Endothelial cell of umbilical vein (primary cell): Measurements from ENCODE around the gene TMEM50B. TPM values are rescaled to one million over a fixed set of nuclear protein-coding genes. Genes with fewer than 3 reads are reported as not detected.

Experiments
- BruUV-seq: library from RNA; stranded (reverse); fragments of 400-500 nt; replicated peaks from 2 replicates; lab custom pipeline; 2021; lab: Mats Ljungman, UMichigan
- CTCF ChIA-PET: fragments of 300-600, 350-600 bp; sonication (Branson Sonifier 250); formaldehyde crosslinking; loops from one replicate; lab custom pipeline; 2021; ENCODE audit warnings: antibody characterized with exemption, inconsistent platforms; lab: Charles Lee
- POLR2A ChIA-PET: fragments of 300-600, 350-600 bp; sonication (Branson Sonifier 250); formaldehyde crosslinking; loops from one replicate; lab custom pipeline; 2021; ENCODE audit warnings: antibody characterized with exemption, inconsistent platforms; lab: Charles Lee
- DNase-seq: peaks from one replicate; pipeline ENCODE4 v3.0.0-alpha.2; 2011; ENCODE audit warnings: low read depth, low spot score
- FAIRE-seq: peaks from 2 replicates; lab custom pipeline; 2011; peaks lifted over from hg19 to GRCh38; lab: Jason Lieb, UNC
- H2AFZ ChIP-seq: 2 replicates; pipeline ENCODE4 v1.6.0; 2012; ENCODE audit warnings: low read depth, low read length, control low read depth, inconsistent platforms
- H3K27ac ChIP-seq: 2 replicates; pipeline ENCODE4 v1.5.1; 2011; ENCODE audit warnings: low read depth, mild to moderate bottlenecking, control low read depth, low read length, moderate library complexity; ENCODE audit not compliant: insufficient read depth
- H3K27me3 ChIP-seq, 2 experiments: 2 replicates each; pipeline versions ENCODE4 v1.6.0 to v1.6.1; 2011; ENCODE audit warnings: low read length in 2 of 2, mixed read lengths in 1 of 2; ENCODE audit not compliant: control insufficient read depth in 2 of 2, insufficient read depth in 2 of 2
- H3K36me3 ChIP-seq, 2 experiments: 2 replicates in 1 of 2; 3 replicates in 1 of 2; pipeline ENCODE4 v1.5.1; 2011; ENCODE audit warnings: low read length in 2 of 2, mild to moderate bottlenecking in 1 of 2, moderate library complexity in 1 of 2; ENCODE audit not compliant: control insufficient read depth in 2 of 2, insufficient read depth in 2 of 2; ENCODE audit errors: extremely low read depth in 1 of 2
- H3K4me1 ChIP-seq: 3 replicates; pipeline ENCODE4 v1.5.1; 2011; ENCODE audit warnings: mild to moderate bottlenecking, low read length; ENCODE audit not compliant: control insufficient read depth, insufficient read depth; ENCODE audit errors: extremely low read depth
- H3K4me2 ChIP-seq: 2 replicates; pipeline ENCODE4 v1.6.1; 2011; ENCODE audit warnings: low read length, control low read depth, mixed read lengths; ENCODE audit not compliant: insufficient read depth
- H3K4me3 ChIP-seq, 3 experiments: fragments of 200-600 bp in 1 of 3; sonication (generic), shearing (Covaris generic) in 1 of 3; replicated peaks in 1 of 3; 2 replicates each; pipeline ENCODE4 v1.5.1; 2011 to 2016; ENCODE audit warnings: control low read depth in 3 of 3, low read length in 3 of 3, mild to moderate bottlenecking in 2 of 3, inconsistent platforms in 1 of 3, low read depth in 1 of 3, moderate library complexity in 1 of 3; ENCODE audit not compliant: insufficient read depth in 1 of 3
- H3K79me2 ChIP-seq: 2 replicates; pipeline ENCODE4 v1.6.0; 2012; ENCODE audit warnings: low read length, inconsistent platforms; ENCODE audit not compliant: control insufficient read depth, insufficient read depth
- H3K9ac ChIP-seq: replicated peaks from 2 replicates; pipeline ENCODE3; 2011; ENCODE audit warnings: low read length, control low read depth; ENCODE audit not compliant: insufficient read depth; ENCODE audit errors: extremely low read depth
- H3K9me1 ChIP-seq: replicated peaks from 3 replicates; pipeline ENCODE4 v1.6.0; 2011; ENCODE audit warnings: mild to moderate bottlenecking, low read length; ENCODE audit not compliant: control insufficient read depth, insufficient read depth; ENCODE audit errors: extremely low read depth
- H3K9me3 ChIP-seq: replicated peaks from 2 replicates; pipeline ENCODE4 v1.5.1; 2012; ENCODE audit warnings: low read length, inconsistent platforms; ENCODE audit not compliant: control insufficient read depth, insufficient read depth
- H4K20me1 ChIP-seq: replicated peaks from 2 replicates; pipeline ENCODE3; 2011; ENCODE audit warnings: mild to moderate bottlenecking, low read length; ENCODE audit not compliant: control insufficient read depth, insufficient read depth; ENCODE audit errors: extremely low read depth
- CTCF ChIP-seq, 2 donors: IDR thresholded peaks; 1 replicate in 1 of 2; 2 replicates in 1 of 2; pipeline ENCODE4 v1.5.1; 2011; ENCODE audit warnings: low read length in 2 of 2, mild to moderate bottlenecking in 2 of 2, moderate library complexity in 2 of 2, control low read depth in 1 of 2, inconsistent platforms in 1 of 2, low read depth in 1 of 2; ENCODE audit not compliant: insufficient read depth in 1 of 2; ENCODE audit errors: extremely low read depth in 1 of 2
- EZH2 ChIP-seq: IDR thresholded peaks from 2 replicates; pipeline ENCODE4 v1.6.1; 2012; ENCODE audit warnings: borderline replicate concordance, low read depth, mild to moderate bottlenecking, moderate library complexity, low read length, inconsistent platforms; ENCODE audit not compliant: severe bottlenecking
- FOS ChIP-seq: IDR thresholded peaks from 2 replicates; pipeline ENCODE4 v1.6.1; 2011; ENCODE audit warnings: mild to moderate bottlenecking, low read length, moderate library complexity, borderline replicate concordance; ENCODE audit not compliant: insufficient read depth
- GATA2 ChIP-seq: IDR thresholded peaks from 2 replicates; pipeline ENCODE4 v1.7.0; 2011; ENCODE audit warnings: low read depth, mild to moderate bottlenecking, moderate library complexity, mixed read lengths, low read length; ENCODE audit not compliant: insufficient read length, insufficient read depth
- JUN ChIP-seq: IDR thresholded peaks from 2 replicates; pipeline ENCODE4 v1.6.1; 2011; ENCODE audit warnings: borderline replicate concordance, low read depth; ENCODE audit not compliant: insufficient read length, insufficient read depth
- MAX ChIP-seq: IDR thresholded peaks from 2 replicates; pipeline ENCODE4 v1.6.1; 2011; ENCODE audit not compliant: insufficient read depth, insufficient read length
- MYC ChIP-seq: IDR thresholded peaks from one replicate; pipeline ENCODE4 v1.6.1; 2011; ENCODE audit warnings: mild to moderate bottlenecking, low read depth, low read length
- POLR2A ChIP-seq: IDR thresholded peaks from 2 replicates; pipeline ENCODE4 v1.6.1; 2012; ENCODE audit warnings: low read depth, mild to moderate bottlenecking, control low read depth, low read length
- POLR2AphosphoS5 ChIP-seq: IDR thresholded peaks from 2 replicates; pipeline ENCODE4 v1.6.1; 2012; ENCODE audit warnings: low read depth, mild to moderate bottlenecking, control low read depth, low read length, moderate library complexity; ENCODE audit not compliant: insufficient read depth
- dilution Hi-C: fragments of 300-500 bp; cut with MboI; formaldehyde crosslinking; loops from one replicate; pipeline ENCODE4 v1.15.0; 2019; ENCODE audit warnings: low sequenced_read_pairs; ENCODE audit not compliant: extremely low pct_ligation_motif_present
- intact Hi-C: fragments of 100-400 bp; cut with micrococcal nuclease; formaldehyde crosslinking; loops from one replicate; pipeline ENCODE4 v1.10.0; 2022
- polyA plus RNA-seq, 4 experiments: library from polyadenylated mRNA; depleted of rRNA in 3 of 4; stranded (reverse) in 3 of 4; unstranded in 1 of 4; fragments of >200 nt; gene quantifications; 2 replicates each; pipeline versions ENCODE4 v1.2.1 to v1.2.3, GENCODE V29; 2011 to 2012; ENCODE audit warnings: missing spikeins in 1 of 4
- total RNA-seq: library from RNA; stranded (reverse); gene quantifications from 2 replicates; pipeline ENCODE4 v1.2.3, GENCODE V29; 2021

The TMEM50B gene
- total and polyA plus RNA-seq, 2 donors (not counting 3 experiments of a cell fraction or from before 2014, with no cell fraction given), result 25.1 to 29.3 TPM

- Histone ChIP-seq H3K9me1 (no peaks in the 10 kb centered on the region), H3K79me2 (no peaks in the 10 kb centered on the region), H3K9ac (no peak overlapping the region), H3K27me3 (no peaks in the 10 kb centered on the region), H3K4me2 (no peak overlapping the region), H3K27ac (no peak overlapping the region), H3K9me3 (no peaks in the 10 kb centered on the region), H3K36me3 (peaks cover 20 to 21% of the 10 kb centered on the region in 2 experiments), H4K20me1 (no peaks in the 10 kb centered on the region), H3K4me1 (no peaks in the 10 kb centered on the region), H3K4me3 (no peak overlapping the region), H2AFZ (no peak overlapping the region)
- POLR2A ChIA-PET, result no interaction called here
- FAIRE-seq, result no peak
- dilution Hi-C loops (no loop called here), intact Hi-C loops (no loop called here)
- CTCF ChIA-PET, result interaction anchor here (2.0 kb wide), 1 partner anchor 93 kb away, joined by 8 read pairs; no protein-coding TSS in a partner anchor
- DNase-seq, result no peak
- TF ChIP-seq CTCF (IDR thresholded peaks at IDR 0.05; ENCODE audit: extremely low read depth in 1 of 2, insufficient read depth in 1 of 2, low read depth in 1 of 2, low read length in 2 of 2), result no peak
- TF ChIP-seq EZH2, result no peak
- TF ChIP-seq POLR2A, result no peak
- TF ChIP-seq MYC, result no peak
- TF ChIP-seq POLR2AphosphoS5, result no peak
- no peak for TF ChIP-seq JUN
- TF ChIP-seq FOS, result no peak
- no peak for TF ChIP-seq GATA2
- no peak for TF ChIP-seq MAX
- BruUV-seq, result no TSS peak
These were observed 32.7 kb upstream of the TMEM50B start for GRCh38 chr21:33512481-33512880.
